SK-N-MC (cell line): ENCODE measurements around the gene PPP1R13L.

Experiments used
- EZH2 ChIP-seq: fragments of 200-600 bp; sonication (generic); IDR thresholded peaks from one replicate; pipeline ENCODE4 v1.6.1; 2017; ENCODE audit warnings: antibody characterized with exemption
- POLR2AphosphoS5 ChIP-seq: IDR thresholded peaks from 2 replicates; pipeline ENCODE4 v1.6.1; 2012; ENCODE audit warnings: mild to moderate bottlenecking, low read depth, low read length, borderline replicate concordance

DNA sequence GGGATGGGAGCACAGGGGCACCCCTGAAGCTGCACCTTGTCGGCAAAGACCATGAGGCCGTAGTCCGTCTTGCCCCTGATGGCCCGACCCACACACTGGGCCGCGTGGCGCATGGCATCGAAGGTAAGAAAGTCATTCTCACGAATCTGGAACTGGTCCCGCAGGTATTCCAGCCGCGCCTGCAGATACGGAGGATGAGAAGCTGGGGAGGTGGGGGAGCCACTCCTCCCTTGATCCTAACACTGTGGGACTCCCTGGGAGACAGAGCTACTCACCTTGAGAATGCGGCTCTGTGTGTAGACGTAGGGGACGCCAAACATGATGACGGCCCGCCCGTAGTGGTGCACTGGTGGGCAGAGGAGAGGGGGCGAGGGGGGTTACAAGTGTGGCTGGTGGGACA is 52.4 kb downstream of the PPP1R13L start:
- TF ChIP-seq POLR2AphosphoS5 (no peak), EZH2 (no peak)
